Chondrocyte (in vitro differentiated cells): ENCODE measurements around the gene CLIC1. TPM values are rescaled to one million over a fixed set of nuclear protein-coding genes. Genes with fewer than 3 reads are reported as not detected.

Source experiments
- DNase-seq: peaks from one replicate; pipeline ENCODE4 v3.0.0; 2021; ENCODE audit warnings: mixed read lengths, low spot score
- H3K27ac Mint-ChIP-seq: one replicate; pipeline ENCODE4 v1.8.0; 2021; ENCODE audit warnings: mild to moderate bottlenecking, moderate library complexity, mixed read lengths; ENCODE audit not compliant: unreplicated experiment
- H3K27me3 Mint-ChIP-seq: 2 replicates; pipeline ENCODE4 v1.8.0; 2021; ENCODE audit warnings: low read depth, mixed read lengths
- H3K36me3 Mint-ChIP-seq: 2 replicates; pipeline ENCODE4 v1.8.0; 2021; ENCODE audit warnings: low read depth, mixed read lengths
- H3K4me1 Mint-ChIP-seq: 2 replicates; pipeline ENCODE4 v1.8.0; 2021; ENCODE audit warnings: low read depth, mild to moderate bottlenecking, mixed read lengths
- H3K4me3 Mint-ChIP-seq: one replicate; pipeline ENCODE4 v1.8.0; 2021; ENCODE audit warnings: mild to moderate bottlenecking, moderate library complexity, mixed read lengths; ENCODE audit not compliant: unreplicated experiment
- H3K9me3 Mint-ChIP-seq: 2 replicates; pipeline ENCODE4 v1.8.0; 2021; ENCODE audit warnings: low read depth, mixed read lengths
- CTCF ChIP-seq: fragments of 200-600 bp; sonication (generic); IDR thresholded peaks from 2 replicates; pipeline ENCODE4 v1.5.0; 2021; ENCODE audit warnings: antibody characterized with exemption, mild to moderate bottlenecking, moderate library complexity
- microRNA-seq: library from miRNA; unstranded; fragments of <30 nt; microRNA quantifications from one replicate; pipeline ENCODE4 v1.2.0, GENCODE V29; 2020; ENCODE audit warnings: borderline number of aligned reads
- total RNA-seq: library from RNA; stranded (reverse); gene quantifications from 3 replicates; pipeline ENCODE4 v1.2.1, GENCODE V29; 2021

The CLIC1 gene
- total RNA-seq, 1 donor from 2014 or later, result 317 TPM

DNA sequence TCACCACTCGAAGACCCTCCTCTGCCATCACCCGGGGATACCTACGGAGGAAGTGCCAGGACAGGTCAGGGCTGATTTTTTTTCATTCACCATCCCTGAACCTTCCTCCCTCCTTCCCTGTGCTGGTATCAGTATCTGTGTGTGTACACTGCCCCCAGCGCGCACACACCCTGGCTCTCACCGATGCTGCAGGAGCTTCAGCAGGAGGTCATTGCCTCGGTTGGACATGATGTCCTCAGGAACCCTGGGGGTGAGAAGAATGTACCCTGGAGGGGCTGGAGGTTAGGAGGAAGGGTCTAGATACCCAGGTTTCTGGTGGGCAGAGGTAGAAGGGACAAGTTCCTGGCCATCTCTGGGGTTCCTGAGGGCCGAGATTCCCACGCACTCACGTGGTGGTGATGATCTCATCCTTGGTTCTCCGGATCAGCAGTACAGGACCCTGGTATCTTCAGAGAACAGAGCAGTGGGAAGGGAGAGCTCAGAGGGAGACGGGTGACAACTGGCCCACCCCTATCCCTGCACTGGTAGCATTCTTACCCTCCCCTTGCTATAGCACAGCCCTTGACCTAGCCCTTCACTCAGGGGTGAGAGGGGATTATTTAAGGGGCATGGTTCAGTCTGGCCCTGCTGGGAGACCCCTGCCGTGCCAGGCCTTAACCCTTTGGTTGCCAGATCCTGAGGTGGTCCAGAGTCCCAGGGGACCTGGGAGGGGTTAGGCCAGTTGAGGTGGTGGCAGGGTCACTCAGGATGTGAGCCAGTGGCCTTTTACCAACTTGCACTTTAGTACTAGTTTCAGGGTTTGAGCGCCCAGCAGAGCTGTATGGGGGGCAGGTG lies 48.3 kb downstream of the CLIC1 start:
- no peak for TF ChIP-seq CTCF
- Mint-ChIP-seq H3K36me3 (peaks cover 26% of the 10 kb centered on the region), H3K27ac (no peak overlapping the region), H3K4me3 (no peak overlapping the region), H3K9me3 (no peaks in the 10 kb centered on the region), H3K27me3 (no peaks in the 10 kb centered on the region), H3K4me1 (no peaks in the 10 kb centered on the region)
- no peak for DNase-seq

DNA sequence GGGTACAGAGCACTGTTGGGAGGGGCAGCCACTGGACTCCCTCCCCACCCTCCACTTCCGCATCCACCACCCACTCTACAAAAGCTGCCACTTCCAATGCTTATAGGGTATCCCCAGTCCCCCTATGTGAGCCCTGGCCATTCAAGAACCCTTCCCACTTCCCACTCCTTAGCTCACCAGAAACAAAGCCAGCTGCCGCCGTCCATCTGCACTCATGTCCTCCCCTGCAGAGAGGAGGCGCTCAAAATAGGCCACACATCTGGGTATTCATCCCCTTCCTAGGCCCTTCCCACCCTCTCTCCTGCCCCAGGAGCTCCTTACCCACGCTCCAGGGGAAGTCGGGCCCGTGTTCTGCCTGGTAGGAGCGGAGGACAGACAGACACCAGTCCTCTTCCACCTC lies 49.0 kb downstream of the CLIC1 start:
- Mint-ChIP-seq H3K27me3 (no peaks in the 10 kb centered on the region), H3K9me3 (no peaks in the 10 kb centered on the region), H3K36me3 (peaks cover 20% of the 10 kb centered on the region), H3K4me3 (no peak overlapping the region), H3K4me1 (no peaks in the 10 kb centered on the region), H3K27ac (no peak overlapping the region)
- no peak for TF ChIP-seq CTCF
- no peak for DNase-seq

DNA sequence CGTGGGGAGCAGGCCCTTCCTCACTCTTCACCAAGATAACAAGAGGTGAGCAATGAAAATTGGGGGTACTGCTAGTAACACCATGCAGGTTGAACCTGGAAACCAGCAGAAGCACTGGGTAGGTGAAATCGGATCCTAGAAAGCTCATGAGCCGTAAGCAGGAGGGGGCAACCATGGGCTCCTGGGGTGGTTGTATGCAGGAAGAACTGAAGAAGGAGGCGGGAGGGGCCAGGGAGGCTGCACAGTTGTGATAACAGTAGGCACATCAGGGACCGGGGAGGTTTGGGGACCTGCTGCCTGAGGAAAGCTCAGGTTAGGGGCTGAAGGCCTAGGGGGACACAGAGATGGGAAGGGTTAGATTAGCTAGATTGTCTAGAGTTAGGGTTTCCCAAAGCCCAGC lies 49.8 kb downstream of the CLIC1 start:
- Mint-ChIP-seq H3K27me3 (no peaks in the 10 kb centered on the region), H3K4me3 (no peak overlapping the region), H3K27ac (no peak overlapping the region), H3K4me1 (peaks cover 2% of the 10 kb centered on the region), H3K36me3 (peaks cover 19% of the 10 kb centered on the region), H3K9me3 (no peaks in the 10 kb centered on the region)
- TF ChIP-seq CTCF, result no peak
- DNase-seq, result no peak

- TF ChIP-seq CTCF, result no peak
- H3K4me1 Mint-ChIP-seq, result peaks cover 12% of the 10 kb centered on the region
- H3K27me3 Mint-ChIP-seq, result no peaks in the 10 kb centered on the region
- peaks cover 12% of the 10 kb centered on the region for H3K36me3 Mint-ChIP-seq
- H3K4me3 Mint-ChIP-seq, result no peak overlapping the region
- H3K27ac Mint-ChIP-seq, result no peak overlapping the region
- no peak for DNase-seq
- no peaks in the 10 kb centered on the region for H3K9me3 Mint-ChIP-seq
Observed at GRCh38 chr6:31683591-31683990, 52.7 kb downstream of the CLIC1 start.

- no peak for TF ChIP-seq CTCF
- Mint-ChIP-seq H3K36me3 (peaks cover 5% of the 10 kb centered on the region), H3K27me3 (no peaks in the 10 kb centered on the region), H3K4me1 (peaks cover 12% of the 10 kb centered on the region), H3K4me3 (peak overlapping the region; percentile 76), H3K27ac (peak overlapping the region; percentile 76), H3K9me3 (no peaks in the 10 kb centered on the region)
- no peak for DNase-seq
Observed at GRCh38 chr6:31681135-31681671, 55.1 kb downstream of the CLIC1 start.

Small RNA genes within 50 kb of the gene (microRNA-seq; reads per million reads assigned to microRNA genes)
- not detected for gene MIR4646

Other genes with a start within 250 kb of the CLIC1 start
- 7.8 to 9.4 TPM (median 9.0 TPM) in 3 replicates for gene MICB, start 238.4 kb downstream of the CLIC1 start, total RNA-seq
- not detected in 3 replicates for gene MCCD1, start 207.6 kb downstream of the CLIC1 start, total RNA-seq
- gene DDX39B, start 194.5 kb downstream of the CLIC1 start, total RNA-seq, result 222 to 230 TPM (median 227 TPM) in 3 replicates
- 2.4 to 4.1 TPM (median 3.0 TPM) in 3 replicates for gene ATP6V1G2, start 189.9 kb downstream of the CLIC1 start, total RNA-seq
- 21.2 to 30.1 TPM (median 29.6 TPM) in 3 replicates for gene NFKBIL1, start 188.9 kb downstream of the CLIC1 start, total RNA-seq
- not detected in 3 replicates for gene LTA, start 164.2 kb downstream of the CLIC1 start, total RNA-seq
- not detected in 3 replicates for gene TNF, start 161.0 kb downstream of the CLIC1 start, total RNA-seq
- not detected in 3 replicates for gene LTB, start 154.1 kb downstream of the CLIC1 start, total RNA-seq
- gene LST1, start 150.3 kb downstream of the CLIC1 start, total RNA-seq, result not detected in 3 replicates
- gene NCR3, start 143.5 kb downstream of the CLIC1 start, total RNA-seq, result not detected in 3 replicates
- not detected in 3 replicates for gene AIF1, start 121.3 kb downstream of the CLIC1 start, total RNA-seq
- 156 to 185 TPM (median 157 TPM) in 3 replicates for gene PRRC2A, start 115.8 kb downstream of the CLIC1 start, total RNA-seq
- gene BAG6, start 83.9 kb downstream of the CLIC1 start, total RNA-seq, result 253 to 308 TPM (median 262 TPM) in 3 replicates
- 0.85 to 1.2 TPM in 2 of 3 replicates, not detected in the other for gene APOM, start 80.6 kb downstream of the CLIC1 start, total RNA-seq
- gene C6orf47, start 75.8 kb downstream of the CLIC1 start, total RNA-seq, result 19.1 to 20.3 TPM (median 20.2 TPM) in 3 replicates
- gene GPANK1, start 71.5 kb downstream of the CLIC1 start, total RNA-seq, result 12.0 to 15.4 TPM (median 13.9 TPM) in 3 replicates
- 116 to 126 TPM (median 122 TPM) in 3 replicates for gene CSNK2B, start 70.5 kb downstream of the CLIC1 start, total RNA-seq
- 10.2 to 14.3 TPM (median 11.7 TPM) in 3 replicates for gene LY6G5B, start 66.6 kb downstream of the CLIC1 start, total RNA-seq
- gene LY6G5C, start 55.5 kb downstream of the CLIC1 start, total RNA-seq, result 1.3 to 3.6 TPM (median 2.4 TPM) in 3 replicates
- gene ABHD16A, start 33.2 kb downstream of the CLIC1 start, total RNA-seq, result 27.8 to 33.9 TPM (median 32.3 TPM) in 3 replicates
- not detected in 3 replicates for gene LY6G6F, start 29.7 kb downstream of the CLIC1 start, total RNA-seq
- gene LY6G6D, start 21.2 kb downstream of the CLIC1 start, total RNA-seq, result not detected in 3 replicates
- 0.30 TPM in 1 of 3 replicates, not detected in the others for gene LY6G6C, start 14.8 kb downstream of the CLIC1 start, total RNA-seq
- gene MPIG6B, start 13.2 kb downstream of the CLIC1 start, total RNA-seq, result not detected in 3 replicates
- 66.4 to 99.6 TPM (median 95.7 TPM) in 3 replicates for gene DDAH2, start 7.2 kb downstream of the CLIC1 start, total RNA-seq
- gene MSH5, start 3.5 kb upstream of the CLIC1 start, total RNA-seq, result 8.4 to 17.4 TPM (median 9.4 TPM) in 3 replicates
- gene SAPCD1, start 26.1 kb upstream of the CLIC1 start, total RNA-seq, result 1.3 to 2.4 TPM (median 1.4 TPM) in 3 replicates
- gene VWA7, start 40.8 kb upstream of the CLIC1 start, total RNA-seq, result 0.15 to 0.62 TPM (median 0.17 TPM) in 3 replicates
- 71.1 to 101 TPM (median 71.9 TPM) in 3 replicates for gene VARS1, start 59.2 kb upstream of the CLIC1 start, total RNA-seq
- 35.0 to 42.5 TPM (median 35.7 TPM) in 3 replicates for gene LSM2, start 70.4 kb upstream of the CLIC1 start, total RNA-seq
- 0.89 to 1.5 TPM (median 1.00 TPM) in 3 replicates for gene HSPA1L, start 78.8 kb upstream of the CLIC1 start, total RNA-seq
- gene HSPA1A, start 79.0 kb upstream of the CLIC1 start, total RNA-seq, result 23.0 to 46.3 TPM (median 46.2 TPM) in 3 replicates
- gene HSPA1B, start 91.2 kb upstream of the CLIC1 start, total RNA-seq, result 46.8 to 57.9 TPM (median 50.4 TPM) in 3 replicates
- gene NEU1, start 126.3 kb upstream of the CLIC1 start, total RNA-seq, result 63.8 to 67.5 TPM (median 64.2 TPM) in 3 replicates
- not detected in 3 replicates for gene SLC44A4, start 142.5 kb upstream of the CLIC1 start, total RNA-seq
- gene EHMT2, start 161.2 kb upstream of the CLIC1 start, total RNA-seq, result 37.7 to 53.0 TPM (median 40.0 TPM) in 3 replicates
- 6.3 to 7.6 TPM (median 6.7 TPM) in 3 replicates for gene ZBTB12, start 165.6 kb upstream of the CLIC1 start, total RNA-seq
- gene C2, start 191.2 kb upstream of the CLIC1 start, total RNA-seq, result 0.52 to 1.5 TPM (median 0.56 TPM) in 3 replicates
- gene CFB, start 209.6 kb upstream of the CLIC1 start, total RNA-seq, result 2.3 to 3.2 TPM (median 2.6 TPM) in 3 replicates
- gene NELFE, start 222.4 kb upstream of the CLIC1 start, total RNA-seq, result 43.5 to 59.3 TPM (median 50.6 TPM) in 3 replicates
- 56.9 to 85.6 TPM (median 61.2 TPM) in 3 replicates for gene SKIC2, start 222.6 kb upstream of the CLIC1 start, total RNA-seq
- gene DXO, start 235.6 kb upstream of the CLIC1 start, total RNA-seq, result 15.8 to 25.9 TPM (median 19.3 TPM) in 3 replicates
- gene C4A, start 245.5 kb upstream of the CLIC1 start, total RNA-seq, result 7.2 to 13.3 TPM (median 10.5 TPM) in 3 replicates